HEK293 (cell line): ENCODE measurements around the gene FBLN2.

Experiments
- YY1 ChIP-seq: fragments of 450-650 bp; formaldehyde crosslinking; IDR thresholded peaks from 2 replicates; pipeline ENCODE4 v1.5.1; 2018; ENCODE audit warnings: missing biosample characterization, missing genetic modification characterization
- ZNF843 ChIP-seq: fragments of 450-650 bp; formaldehyde crosslinking; IDR thresholded peaks from 2 replicates; pipeline ENCODE4 v1.5.1; 2016; ENCODE audit warnings: missing biosample characterization, missing genetic modification characterization
- TF ChIP-seq, protein P1 (sequence below): fragments of 450-650 bp; formaldehyde crosslinking; IDR thresholded peaks from 2 replicates; pipeline ENCODE4 v1.5.1; 2016; ENCODE audit warnings: missing biosample characterization, missing genetic modification characterization
- TF ChIP-seq, protein P2 (sequence below): fragments of 450-650 bp; formaldehyde crosslinking; IDR thresholded peaks from 2 replicates; pipeline ENCODE4 v1.5.1; 2016; ENCODE audit warnings: missing biosample characterization, missing genetic modification characterization
- TF ChIP-seq, protein P3 (sequence below): fragments of 450-650 bp; formaldehyde crosslinking; IDR thresholded peaks from 2 replicates; pipeline ENCODE4 v1.5.1; 2016; ENCODE audit warnings: missing biosample characterization, missing genetic modification characterization

DNA sequence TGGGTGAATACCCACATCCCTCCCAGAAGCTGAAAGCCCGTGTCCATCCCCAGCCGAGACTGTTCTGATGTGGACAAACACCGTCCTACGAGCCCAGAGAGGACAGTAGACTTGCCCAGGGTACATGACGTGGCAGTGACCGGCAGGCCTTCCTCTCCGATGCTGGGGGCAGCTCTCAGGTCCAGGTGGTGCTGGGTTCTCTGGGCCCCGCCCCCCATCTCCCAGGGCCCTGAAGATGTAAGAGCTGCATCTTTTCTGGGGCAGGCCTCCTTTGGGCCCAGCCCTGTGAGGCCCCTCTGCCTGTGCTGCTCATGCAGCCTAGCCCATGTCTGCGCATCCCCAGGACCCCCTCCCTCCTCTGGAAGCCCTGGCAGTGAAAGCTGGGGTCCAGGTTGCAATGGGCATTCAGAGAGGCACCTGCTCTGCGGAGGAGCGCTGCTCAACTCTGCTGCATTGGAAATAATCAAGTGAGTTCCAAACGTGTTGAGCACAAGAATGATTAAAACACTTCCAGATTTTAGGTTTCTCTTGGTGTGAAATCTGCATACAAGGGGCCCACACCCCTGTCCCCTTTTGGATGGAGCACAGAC lies 71.9 kb downstream of the FBLN2 start:
- TF ChIP-seq, protein P1, sequence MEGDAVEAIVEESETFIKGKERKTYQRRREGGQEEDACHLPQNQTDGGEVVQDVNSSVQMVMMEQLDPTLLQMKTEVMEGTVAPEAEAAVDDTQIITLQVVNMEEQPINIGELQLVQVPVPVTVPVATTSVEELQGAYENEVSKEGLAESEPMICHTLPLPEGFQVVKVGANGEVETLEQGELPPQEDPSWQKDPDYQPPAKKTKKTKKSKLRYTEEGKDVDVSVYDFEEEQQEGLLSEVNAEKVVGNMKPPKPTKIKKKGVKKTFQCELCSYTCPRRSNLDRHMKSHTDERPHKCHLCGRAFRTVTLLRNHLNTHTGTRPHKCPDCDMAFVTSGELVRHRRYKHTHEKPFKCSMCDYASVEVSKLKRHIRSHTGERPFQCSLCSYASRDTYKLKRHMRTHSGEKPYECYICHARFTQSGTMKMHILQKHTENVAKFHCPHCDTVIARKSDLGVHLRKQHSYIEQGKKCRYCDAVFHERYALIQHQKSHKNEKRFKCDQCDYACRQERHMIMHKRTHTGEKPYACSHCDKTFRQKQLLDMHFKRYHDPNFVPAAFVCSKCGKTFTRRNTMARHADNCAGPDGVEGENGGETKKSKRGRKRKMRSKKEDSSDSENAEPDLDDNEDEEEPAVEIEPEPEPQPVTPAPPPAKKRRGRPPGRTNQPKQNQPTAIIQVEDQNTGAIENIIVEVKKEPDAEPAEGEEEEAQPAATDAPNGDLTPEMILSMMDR (tag by site-specific recombination): no peak
- TF ChIP-seq, protein P2, sequence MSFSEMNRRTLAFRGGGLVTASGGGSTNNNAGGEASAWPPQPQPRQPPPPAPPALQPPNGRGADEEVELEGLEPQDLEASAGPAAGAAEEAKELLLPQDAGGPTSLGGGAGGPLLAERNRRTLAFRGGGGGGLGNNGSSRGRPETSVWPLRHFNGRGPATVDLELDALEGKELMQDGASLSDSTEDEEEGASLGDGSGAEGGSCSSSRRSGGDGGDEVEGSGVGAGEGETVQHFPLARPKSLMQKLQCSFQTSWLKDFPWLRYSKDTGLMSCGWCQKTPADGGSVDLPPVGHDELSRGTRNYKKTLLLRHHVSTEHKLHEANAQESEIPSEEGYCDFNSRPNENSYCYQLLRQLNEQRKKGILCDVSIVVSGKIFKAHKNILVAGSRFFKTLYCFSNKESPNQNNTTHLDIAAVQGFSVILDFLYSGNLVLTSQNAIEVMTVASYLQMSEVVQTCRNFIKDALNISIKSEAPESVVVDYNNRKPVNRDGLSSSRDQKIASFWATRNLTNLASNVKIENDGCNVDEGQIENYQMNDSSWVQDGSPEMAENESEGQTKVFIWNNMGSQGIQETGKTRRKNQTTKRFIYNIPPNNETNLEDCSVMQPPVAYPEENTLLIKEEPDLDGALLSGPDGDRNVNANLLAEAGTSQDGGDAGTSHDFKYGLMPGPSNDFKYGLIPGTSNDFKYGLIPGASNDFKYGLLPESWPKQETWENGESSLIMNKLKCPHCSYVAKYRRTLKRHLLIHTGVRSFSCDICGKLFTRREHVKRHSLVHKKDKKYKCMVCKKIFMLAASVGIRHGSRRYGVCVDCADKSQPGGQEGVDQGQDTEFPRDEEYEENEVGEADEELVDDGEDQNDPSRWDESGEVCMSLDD (tag by site-specific recombination): no peak
- TF ChIP-seq ZNF843 (no peak), YY1 (tag by site-specific recombination) (no peak)
- TF ChIP-seq, protein P3, sequence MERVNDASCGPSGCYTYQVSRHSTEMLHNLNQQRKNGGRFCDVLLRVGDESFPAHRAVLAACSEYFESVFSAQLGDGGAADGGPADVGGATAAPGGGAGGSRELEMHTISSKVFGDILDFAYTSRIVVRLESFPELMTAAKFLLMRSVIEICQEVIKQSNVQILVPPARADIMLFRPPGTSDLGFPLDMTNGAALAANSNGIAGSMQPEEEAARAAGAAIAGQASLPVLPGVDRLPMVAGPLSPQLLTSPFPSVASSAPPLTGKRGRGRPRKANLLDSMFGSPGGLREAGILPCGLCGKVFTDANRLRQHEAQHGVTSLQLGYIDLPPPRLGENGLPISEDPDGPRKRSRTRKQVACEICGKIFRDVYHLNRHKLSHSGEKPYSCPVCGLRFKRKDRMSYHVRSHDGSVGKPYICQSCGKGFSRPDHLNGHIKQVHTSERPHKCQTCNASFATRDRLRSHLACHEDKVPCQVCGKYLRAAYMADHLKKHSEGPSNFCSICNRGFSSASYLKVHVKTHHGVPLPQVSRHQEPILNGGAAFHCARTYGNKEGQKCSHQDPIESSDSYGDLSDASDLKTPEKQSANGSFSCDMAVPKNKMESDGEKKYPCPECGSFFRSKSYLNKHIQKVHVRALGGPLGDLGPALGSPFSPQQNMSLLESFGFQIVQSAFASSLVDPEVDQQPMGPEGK (tag by site-specific recombination): no peak
